ENCODE results near the gene DNAJC10.
"Not testable (repeated sequence)": the region's sequence is repeated elsewhere in the genome, so short reads cannot be mapped to it uniquely, and the experiment has no call there.

DNAJC10 gene

GRCh38 chr2:182761903-182762302 is 45.8 kb downstream of the DNAJC10 start:
- peak; percentile 8; the same call in 1 of the 2 replicates for TF ChIP-seq CTCF (conservative IDR thresholded peaks at IDR 0.05; ENCODE audit: low read length)
- no peak overlapping the region for H3K4me3 ChIP-seq (ENCODE audit: low read length)
- DNase-seq (ENCODE audit: low read depth): peak; percentile 47

- H3K4me3 ChIP-seq (ENCODE audit: low read length): no peak overlapping the region
- DNase-seq (ENCODE audit: low read depth): peak; percentile 22
- TF ChIP-seq CTCF (conservative IDR thresholded peaks at IDR 0.05; ENCODE audit: low read length): peak; percentile 61
Observed at GRCh38 chr2:182763311-182763912, 47.4 kb downstream of the DNAJC10 start.

- no peak overlapping the region for H3K4me3 ChIP-seq (ENCODE audit: low read length)
- DNase-seq (ENCODE audit: low read depth): no peak
- TF ChIP-seq CTCF (conservative IDR thresholded peaks at IDR 0.05; ENCODE audit: low read length): no peak
Observed at GRCh38 chr2:182766626-182767025, 50.6 kb downstream of the DNAJC10 start.

- TF ChIP-seq CTCF (conservative IDR thresholded peaks at IDR 0.05; ENCODE audit: low read length): peak; percentile 48
- peak; percentile 16 for DNase-seq (ENCODE audit: low read depth)
- H3K4me3 ChIP-seq (ENCODE audit: low read length): no peak overlapping the region
Observed at GRCh38 chr2:182767578-182767977, 51.5 kb downstream of the DNAJC10 start.

GRCh38 chr2:182768950-182769349 is 52.9 kb downstream of the DNAJC10 start:
- DNase-seq (ENCODE audit: low read depth); H3K4me3 ChIP-seq (ENCODE audit: low read length): not testable (repeated sequence)

GRCh38 chr2:182779323-182779722 is 63.3 kb downstream of the DNAJC10 start:
- no peak for DNase-seq (ENCODE audit: low read depth)
- TF ChIP-seq CTCF (conservative IDR thresholded peaks at IDR 0.05; ENCODE audit: low read length): no peak
- no peak overlapping the region for H3K4me3 ChIP-seq (ENCODE audit: low read length)

- not testable (repeated sequence) for DNase-seq (ENCODE audit: low read depth); H3K4me3 ChIP-seq (ENCODE audit: low read length)
Observed at GRCh38 chr2:182781099-182781498, 65.0 kb downstream of the DNAJC10 start.

GRCh38 chr2:182782686-182783085 is 66.6 kb downstream of the DNAJC10 start:
- not testable (repeated sequence) for H3K4me3 ChIP-seq (ENCODE audit: low read length); DNase-seq (ENCODE audit: low read depth)

All from AG10803 (cell line).